MCF 10A (cell line): ENCODE measurements around the gene DGCR8. TPM values are rescaled to one million over a fixed set of nuclear protein-coding genes. Genes with fewer than 3 reads are reported as not detected.

ENCODE experiments used
- BruUV-seq: library from RNA; stranded (reverse); fragments of 400-500 nt; replicated peaks from 2 replicates; lab custom pipeline; 2021; lab: Mats Ljungman, UMichigan
- CTCF ChIA-PET: fragments of 300-600 bp; sonication (Branson Sonifier 250); formaldehyde crosslinking; extraction: SDS; loops from one replicate; lab custom pipeline; 2021; ENCODE audit warnings: antibody characterized with exemption, inconsistent platforms; lab: Yijun Ruan, JAX
- POLR2A ChIA-PET: fragments of 300-600, 350-650 bp; sonication (Branson Sonifier 250); formaldehyde crosslinking; extraction: SDS; loops from one replicate; lab custom pipeline; 2020; ENCODE audit warnings: antibody characterized with exemption, inconsistent platforms; lab: Yijun Ruan, JAX
- DNase-seq: peaks from one replicate; pipeline ENCODE4 v3.0.0-alpha.2; 2018; ENCODE audit not compliant: unreplicated experiment
- H3K27ac Mint-ChIP-seq: one replicate; pipeline ENCODE4 v1.8.0; 2022; ENCODE audit warnings: mild to moderate bottlenecking, low read depth, mixed read lengths; ENCODE audit not compliant: unreplicated experiment
- H3K27me3 Mint-ChIP-seq: one replicate; pipeline ENCODE4 v1.8.0; 2022; ENCODE audit warnings: mixed read lengths; ENCODE audit not compliant: insufficient read depth, unreplicated experiment
- H3K36me3 Mint-ChIP-seq: one replicate; pipeline ENCODE4 v1.8.0; 2022; ENCODE audit warnings: mild to moderate bottlenecking, moderate library complexity, mixed read lengths; ENCODE audit not compliant: insufficient read depth, unreplicated experiment
- H3K4me1 Mint-ChIP-seq: one replicate; pipeline ENCODE4 v1.8.0; 2022; ENCODE audit warnings: mixed read lengths; ENCODE audit not compliant: insufficient read depth, unreplicated experiment
- H3K4me3 Mint-ChIP-seq: one replicate; pipeline ENCODE4 v1.8.0; 2022; ENCODE audit warnings: mild to moderate bottlenecking, moderate library complexity, mixed read lengths; ENCODE audit not compliant: unreplicated experiment
- H3K9me3 Mint-ChIP-seq: one replicate; pipeline ENCODE4 v1.8.0; 2022; ENCODE audit warnings: mixed read lengths; ENCODE audit not compliant: unreplicated experiment
- CTCF ChIP-seq: fragments of 200-600 bp; IDR thresholded peaks from one replicate; pipeline ENCODE4 v1.8.0; 2022; ENCODE audit warnings: antibody characterized with exemption, mild to moderate bottlenecking; ENCODE audit not compliant: unreplicated experiment
- intact Hi-C: fragments of 100-400 bp; cut with micrococcal nuclease; formaldehyde crosslinking; loops from 2 replicates; pipeline ENCODE4 v1.14.1; 2022
- total RNA-seq: library from RNA; stranded (reverse); gene quantifications from 2 replicates; pipeline ENCODE4 v1.2.3, GENCODE V29; 2022

The DGCR8 gene
- total RNA-seq, 1 experiment from 2014 or later, result 40.8 TPM

GRCh38 chr22:20080445-20080775, 369 bp downstream of the DGCR8 start:
- Mint-ChIP-seq H3K9me3 (no peaks in the 10 kb centered on the region), H3K27me3 (no peaks in the 10 kb centered on the region), H3K27ac (peak overlapping the region; percentile 79), H3K4me1 (peaks cover 31% of the 10 kb centered on the region), H3K4me3 (peak overlapping the region; percentile 92), H3K36me3 (peaks cover 28% of the 10 kb centered on the region)
- DNase-seq, result peak; percentile 51
- ChIA-PET POLR2A (interaction anchor here (0.7 to 3.2 kb wide), 8 partner anchors 15 to 648 kb away, joined by 3 to 13 read pairs (median 6); partner anchors contain the start of genes MRPL40, TANGO2 and TRMT2A), CTCF (no interaction called here)
- intact Hi-C loops, result no loop called here
- TF ChIP-seq CTCF, result no peak
- no TSS peak for BruUV-seq

- Mint-ChIP-seq H3K27me3 (no peaks in the 10 kb centered on the region), H3K27ac (peak overlapping the region; percentile 79), H3K9me3 (no peaks in the 10 kb centered on the region), H3K36me3 (peaks cover 33% of the 10 kb centered on the region), H3K4me1 (peaks cover 32% of the 10 kb centered on the region), H3K4me3 (peak overlapping the region; percentile 92)
- POLR2A ChIA-PET, result interaction anchor here (0.7 to 3.2 kb wide), 5 partner anchors 18 to 519 kb away, joined by 3 to 13 read pairs (median 4); partner anchors contain the start of genes RANBP1 and TRMT2A
- peak; percentile 49 for DNase-seq
- BruUV-seq, result TSS peak; percentile 48
- CTCF ChIA-PET, result interaction anchor here (0.6 kb wide), 3 partner anchors 10 to 236 kb away, joined by 3 to 4 read pairs (median 3); no protein-coding TSS in a partner anchor
- intact Hi-C loops, result loop anchor here (1.0 kb wide), 1 partner anchor 111 kb away; no protein-coding TSS in a partner anchor
- TF ChIP-seq CTCF, result no peak
Measured at GRCh38 chr22:20080776-20081654, 974 bp downstream of the DGCR8 start.

GRCh38 chr22:20083157-20083890, 3.3 kb downstream of the DGCR8 start:
- Mint-ChIP-seq H3K4me3 (peak overlapping the region; percentile 11), H3K27ac (peak overlapping the region; percentile 79), H3K4me1 (peaks cover 38% of the 10 kb centered on the region), H3K27me3 (no peaks in the 10 kb centered on the region), H3K9me3 (no peaks in the 10 kb centered on the region), H3K36me3 (peaks cover 56% of the 10 kb centered on the region)
- ChIA-PET CTCF (interaction anchor here (0.9 kb wide), 1 partner anchor 19 kb away, joined by 4 read pairs; no protein-coding TSS in a partner anchor), POLR2A (interaction anchor here (1.4 to 3.2 kb wide), 2 partner anchors 21 to 34 kb away, joined by 3 to 13 read pairs; partner anchors contain the start of gene TRMT2A)
- no peak for DNase-seq
- intact Hi-C loops, result no loop called here
- no TSS peak for BruUV-seq
- TF ChIP-seq CTCF, result no peak
